K562 (cell line): ENCODE results near the gene MYH9. TPM values are rescaled to one million over a fixed set of nuclear protein-coding genes. Genes with fewer than 3 reads are reported as not detected.

Experiments
- CHD7 ChIP-seq: fragments of 200-600 bp; sonication (generic); IDR thresholded peaks from one replicate; pipeline ENCODE4 v1.6.1; 2012; ENCODE audit warnings: mild to moderate bottlenecking, low read depth, low read length, inconsistent platforms
- DLX4 ChIP-seq: fragments of 250-450 bp; sonication (Bioruptor Pico); IDR thresholded peaks from 2 replicates; pipeline ENCODE4 v1.6.1; 2021; ENCODE audit warnings: mild to moderate bottlenecking
- FOXJ3 ChIP-seq: sonication (generic); formaldehyde crosslinking; IDR thresholded peaks from 2 replicates; pipeline ENCODE4 v1.4.0; 2020; ENCODE audit warnings: mild to moderate bottlenecking, missing genetic modification reagents
- ZNF77 ChIP-seq: fragments of 250-450 bp; sonication (Bioruptor Pico); IDR thresholded peaks from 2 replicates; pipeline ENCODE4 v1.5.0; 2020
- polyA plus RNA-seq, 8 experiments: library from polyadenylated mRNA; depleted of rRNA in 4 of 8; stranded (reverse) in 5 of 8; unstranded in 3 of 8; fragments of >200 nt; fragmentation: Nextera tagmentation in 2 of 8; fragmentation: Illumina TruSeq in 1 of 8; extraction: Ambion mirVana in 2 of 8; extraction: Trizol in 1 of 8; gene quantifications; 2 replicates each; pipeline versions ENCODE4 v1.2.1 to v1.2.3, GENCODE V29; 2011 to 2014; ENCODE audit warnings: inconsistent platforms in 1 of 8, missing spikeins in 1 of 8
- total RNA-seq, 7 experiments: library from RNA; depleted of rRNA in 6 of 7; stranded (reverse); fragments of >200 nt in 6 of 7; fragmentation: Illumina TruSeq in 2 of 7; extraction: Trizol in 2 of 7; gene quantifications; 2 replicates each; pipeline versions ENCODE4 v1.2.1 to v1.2.3, GENCODE V29; 2011 to 2021; ENCODE audit warnings: low replicate concordance in 1 of 7
- TF ChIP-seq, protein P1 (sequence below): fragments of 450-650 bp; conservative IDR thresholded peaks from 2 replicates; pipeline ENCODE4 v1.6.1; 2016; ENCODE audit warnings: missing genetic modification characterization, low read depth, mild to moderate bottlenecking, missing compliant biosample characterization, moderate library complexity
- TF ChIP-seq, protein P2 (sequence below): fragments of 450-650 bp; IDR thresholded peaks from 2 replicates; pipeline ENCODE4 v1.6.1; 2016; ENCODE audit warnings: missing biosample characterization, missing genetic modification characterization

MYH9 gene
- total and polyA plus RNA-seq, 9 of the 15 experiments (the other 6 are each of a cell fraction or from before 2014, with no cell fraction given) = 0.71 to 111 (median 24.6) TPM

GRCh38 chr22:36351921-36352802, 35.6 kb downstream of the MYH9 start (continued):
- TF ChIP-seq CHD7 (no peak), FOXJ3 (no peak), DLX4 (CRISPR knock-in tag) (no peak), ZNF77 (CRISPR knock-in tag) (no peak)
- TF ChIP-seq, protein P1, sequence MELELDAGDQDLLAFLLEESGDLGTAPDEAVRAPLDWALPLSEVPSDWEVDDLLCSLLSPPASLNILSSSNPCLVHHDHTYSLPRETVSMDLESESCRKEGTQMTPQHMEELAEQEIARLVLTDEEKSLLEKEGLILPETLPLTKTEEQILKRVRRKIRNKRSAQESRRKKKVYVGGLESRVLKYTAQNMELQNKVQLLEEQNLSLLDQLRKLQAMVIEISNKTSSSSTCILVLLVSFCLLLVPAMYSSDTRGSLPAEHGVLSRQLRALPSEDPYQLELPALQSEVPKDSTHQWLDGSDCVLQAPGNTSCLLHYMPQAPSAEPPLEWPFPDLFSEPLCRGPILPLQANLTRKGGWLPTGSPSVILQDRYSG (tag) = no peak
- TF ChIP-seq, protein P2, sequence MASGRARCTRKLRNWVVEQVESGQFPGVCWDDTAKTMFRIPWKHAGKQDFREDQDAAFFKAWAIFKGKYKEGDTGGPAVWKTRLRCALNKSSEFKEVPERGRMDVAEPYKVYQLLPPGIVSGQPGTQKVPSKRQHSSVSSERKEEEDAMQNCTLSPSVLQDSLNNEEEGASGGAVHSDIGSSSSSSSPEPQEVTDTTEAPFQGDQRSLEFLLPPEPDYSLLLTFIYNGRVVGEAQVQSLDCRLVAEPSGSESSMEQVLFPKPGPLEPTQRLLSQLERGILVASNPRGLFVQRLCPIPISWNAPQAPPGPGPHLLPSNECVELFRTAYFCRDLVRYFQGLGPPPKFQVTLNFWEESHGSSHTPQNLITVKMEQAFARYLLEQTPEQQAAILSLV (tag) = no peak
